ENCODE measurements around the gene RIBC1. TPM values are rescaled to one million over a fixed set of nuclear protein-coding genes. Genes with fewer than 3 reads are reported as not detected.

Gene RIBC1
- polyA plus RNA-seq, 2 of the 4 experiments (the other 2 are of a cell fraction) = 0.52 to 0.96 TPM

DNA sequence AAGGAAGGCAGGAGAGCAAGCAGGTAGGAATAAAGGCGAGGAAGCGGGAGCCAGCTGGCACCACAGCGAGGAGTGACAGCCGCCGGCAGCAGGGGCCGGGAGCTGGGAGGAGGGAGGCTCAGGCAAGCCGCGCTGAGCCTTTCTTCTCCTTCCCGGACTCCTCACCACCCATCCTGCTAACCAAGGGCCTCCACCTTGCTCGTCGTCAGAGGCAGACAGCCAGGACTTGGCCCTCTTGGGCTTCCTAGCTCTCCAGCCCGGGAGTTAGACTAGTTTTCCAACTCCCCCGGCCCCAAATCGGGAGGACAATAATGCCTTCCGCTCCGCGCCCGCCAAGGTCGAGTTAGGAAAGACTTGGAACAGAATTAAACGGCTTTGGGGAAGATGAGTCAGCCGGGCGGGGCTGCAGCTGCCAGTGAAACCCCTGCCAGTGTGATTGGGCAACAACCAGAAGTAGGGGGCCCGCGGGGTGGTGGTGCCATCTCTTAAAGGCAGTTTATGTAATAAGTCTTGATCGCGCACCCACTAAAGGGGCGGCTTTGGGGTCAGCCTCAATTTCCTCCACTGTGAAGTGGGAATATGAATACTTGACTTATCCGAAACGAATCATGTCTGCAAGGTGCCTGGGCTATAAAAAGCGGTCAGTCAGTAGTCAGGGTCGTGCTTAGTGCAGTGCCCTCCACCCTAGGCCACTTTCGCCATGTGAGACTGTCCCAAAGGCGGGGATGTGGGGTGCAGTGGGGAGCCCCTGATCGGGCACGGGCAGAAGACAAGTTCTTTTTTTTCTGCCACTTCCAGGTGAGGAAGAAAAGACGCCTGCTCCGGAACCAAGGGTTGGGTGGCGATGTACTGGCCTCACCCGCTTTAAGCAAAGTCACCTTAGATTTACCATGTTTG is 18.2 kb downstream of the RIBC1 start:
- TF ChIP-seq SREBF2 (IDR thresholded peaks at IDR 0.05) (no peak), JUNB (IDR thresholded peaks at IDR 0.05) (peak; percentile 19; the same call in 1 of the 2 replicates), JUN (IDR thresholded peaks at IDR 0.05) (peak; percentile 22 to 33; a peak in 2 of 5 replicates), NR3C1 (IDR thresholded peaks at IDR 0.05) (no peak), FOSL2 (IDR thresholded peaks at IDR 0.05) (no peak), FOSL2 (CRISPR knock-in tag; IDR thresholded peaks at IDR 0.05) (peak; percentile 62), CHD4 (IDR thresholded peaks at IDR 0.05; ENCODE audit: borderline replicate concordance) (no peak), CEBPB (IDR thresholded peaks at IDR 0.05) (peak; percentile 87 to 94)
- TF ChIP-seq, protein P1, sequence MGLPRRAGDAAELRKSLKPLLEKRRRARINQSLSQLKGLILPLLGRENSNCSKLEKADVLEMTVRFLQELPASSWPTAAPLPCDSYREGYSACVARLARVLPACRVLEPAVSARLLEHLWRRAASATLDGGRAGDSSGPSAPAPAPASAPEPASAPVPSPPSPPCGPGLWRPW (IDR thresholded peaks at IDR 0.05) = 0 out of 2 replicates have a peak, but pooled peaks have one; percentile 32
- TF ChIP-seq, protein P2, sequence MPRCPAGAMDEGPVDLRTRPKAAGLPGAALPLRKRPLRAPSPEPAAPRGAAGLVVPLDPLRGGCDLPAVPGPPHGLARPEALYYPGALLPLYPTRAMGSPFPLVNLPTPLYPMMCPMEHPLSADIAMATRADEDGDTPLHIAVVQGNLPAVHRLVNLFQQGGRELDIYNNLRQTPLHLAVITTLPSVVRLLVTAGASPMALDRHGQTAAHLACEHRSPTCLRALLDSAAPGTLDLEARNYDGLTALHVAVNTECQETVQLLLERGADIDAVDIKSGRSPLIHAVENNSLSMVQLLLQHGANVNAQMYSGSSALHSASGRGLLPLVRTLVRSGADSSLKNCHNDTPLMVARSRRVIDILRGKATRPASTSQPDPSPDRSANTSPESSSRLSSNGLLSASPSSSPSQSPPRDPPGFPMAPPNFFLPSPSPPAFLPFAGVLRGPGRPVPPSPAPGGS (IDR thresholded peaks at IDR 0.05) = peak; percentile 62; the same call in 2 of the 3 replicates
- peak overlapping the region; percentile 98 for H3K4me2 ChIP-seq
- peaks cover 11% of the 10 kb centered on the region for H3K4me1 ChIP-seq
- H3K4me3 ChIP-seq = peak overlapping the region; percentile 46
- peak overlapping the region; percentile 90 to 95 for H3K27ac ChIP-seq
- DNase-seq (ENCODE audit: low read depth in 1 of 2, low spot score in 1 of 2) (peak; percentile 37 to 48), FAIRE-seq (peak; percentile 73), ATAC-seq (peak; percentile 58 to 60)
- WGBS (ENCODE audit: missing lambda C conversion rate) = 3% methylated on average over 36 of the region's 39 CpGs
- H3K9me3 ChIP-seq = no peaks in the 10 kb centered on the region
- ChIA-PET POLR2A (interaction anchor here (1.0 to 2.4 kb wide), 2 partner anchors 19 to 128 kb away, joined by 3 to 11 read pairs; partner anchors contain the start of genes RIBC1 and SMC1A), CTCF (interaction anchor here (0.8 to 2.3 kb wide), 7 partner anchors 10 to 147 kb away, joined by 3 to 7 read pairs (median 3); no protein-coding TSS in a partner anchor)

DNA sequence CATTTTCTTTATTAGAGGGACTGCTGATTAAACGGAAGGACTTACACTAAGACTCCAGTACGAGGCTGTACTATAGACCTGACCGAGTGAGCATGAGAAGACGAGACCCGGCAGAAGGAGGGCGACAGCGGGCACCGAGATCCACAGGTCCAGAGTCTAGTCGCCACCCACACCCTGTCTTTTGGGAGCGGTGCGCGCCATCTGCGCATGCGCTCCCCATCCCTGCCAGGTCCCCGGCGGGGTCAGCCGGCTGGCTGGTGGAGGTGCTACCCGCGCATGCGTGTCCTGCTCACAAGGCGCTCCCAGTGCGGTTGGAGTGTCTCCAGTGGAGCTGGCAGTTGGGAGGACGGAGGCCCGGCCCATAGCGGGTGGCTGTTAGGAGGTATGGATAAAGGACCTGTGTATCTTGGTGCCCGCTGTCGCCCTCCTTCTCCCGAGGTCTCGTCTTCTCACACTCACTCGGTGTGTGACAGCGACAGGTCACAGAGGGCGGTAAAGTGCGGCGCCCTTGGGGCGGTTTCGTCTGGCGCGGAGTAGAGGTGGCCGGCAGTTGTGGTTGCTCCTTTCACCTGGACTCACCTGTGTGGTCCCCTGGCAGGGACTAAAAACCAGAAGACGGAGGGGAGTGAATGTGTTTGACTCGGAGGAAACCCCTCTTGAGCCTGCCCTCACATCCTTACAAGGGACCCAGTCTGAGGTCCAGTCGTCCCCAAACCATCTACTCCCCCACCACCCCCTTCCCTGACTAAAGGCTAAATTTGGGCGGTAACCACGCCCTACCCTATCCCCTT is 19.1 kb downstream of the RIBC1 start:
- H3K4me1 ChIP-seq = peaks cover 11% of the 10 kb centered on the region
- peak overlapping the region; percentile 98 for H3K4me2 ChIP-seq
- TF ChIP-seq RAD21 (conservative IDR thresholded peaks at IDR 0.05 in 1 of 2, IDR thresholded peaks at IDR 0.05 in 1 of 2) (no peak), NPAS2 (CRISPR knock-in tag; IDR thresholded peaks at IDR 0.05; ENCODE audit: borderline replicate concordance) (no peak), SREBF2 (IDR thresholded peaks at IDR 0.05) (no peak), MAZ (IDR thresholded peaks at IDR 0.05; ENCODE audit: borderline replicate concordance, low read depth, low read length) (no peak), CBX8 (IDR thresholded peaks at IDR 0.05) (no peak), RARB (CRISPR knock-in tag; IDR thresholded peaks at IDR 0.05) (no peak), EP300 (IDR thresholded peaks at IDR 0.05) (no peak), HOXB13 (CRISPR knock-in tag; IDR thresholded peaks at IDR 0.05; ENCODE audit: low read depth) (no peak), ZSCAN20 (CRISPR knock-in tag; IDR thresholded peaks at IDR 0.05) (no peak), EHF (CRISPR knock-in tag; IDR thresholded peaks at IDR 0.05) (no peak), POLR2AphosphoS2 (conservative IDR thresholded peaks at IDR 0.05; ENCODE audit: low read length) (no peak), POLR2A (IDR thresholded peaks at IDR 0.05; ENCODE audit: low read length) (peak; percentile 73), SMC3 (IDR thresholded peaks at IDR 0.05) (no peak), JUN (IDR thresholded peaks at IDR 0.05) (peak in 1 of 2 experiments; percentile 14; a peak in 1 of 5 replicates), CHD4 (IDR thresholded peaks at IDR 0.05; ENCODE audit: borderline replicate concordance) (no peak)
- TF ChIP-seq, protein P3, sequence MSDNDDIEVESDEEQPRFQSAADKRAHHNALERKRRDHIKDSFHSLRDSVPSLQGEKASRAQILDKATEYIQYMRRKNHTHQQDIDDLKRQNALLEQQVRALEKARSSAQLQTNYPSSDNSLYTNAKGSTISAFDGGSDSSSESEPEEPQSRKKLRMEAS (IDR thresholded peaks at IDR 0.05) = peak; percentile 25; the same call in 1 of the 2 replicates
- TF ChIP-seq, protein P4, sequence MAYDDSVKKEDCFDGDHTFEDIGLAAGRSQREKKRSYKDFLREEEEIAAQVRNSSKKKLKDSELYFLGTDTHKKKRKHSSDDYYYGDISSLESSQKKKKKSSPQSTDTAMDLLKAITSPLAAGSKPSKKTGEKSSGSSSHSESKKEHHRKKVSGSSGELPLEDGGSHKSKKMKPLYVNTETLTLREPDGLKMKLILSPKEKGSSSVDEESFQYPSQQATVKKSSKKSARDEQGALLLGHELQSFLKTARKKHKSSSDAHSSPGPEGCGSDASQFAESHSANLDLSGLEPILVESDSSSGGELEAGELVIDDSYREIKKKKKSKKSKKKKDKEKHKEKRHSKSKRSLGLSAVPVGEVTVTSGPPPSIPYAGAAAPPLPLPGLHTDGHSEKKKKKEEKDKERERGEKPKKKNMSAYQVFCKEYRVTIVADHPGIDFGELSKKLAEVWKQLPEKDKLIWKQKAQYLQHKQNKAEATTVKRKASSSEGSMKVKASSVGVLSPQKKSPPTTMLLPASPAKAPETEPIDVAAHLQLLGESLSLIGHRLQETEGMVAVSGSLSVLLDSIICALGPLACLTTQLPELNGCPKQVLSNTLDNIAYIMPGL (CRISPR knock-in tag; IDR thresholded peaks at IDR 0.05; ENCODE audit: borderline replicate concordance) = no peak
- 3% methylated on average over 15 of the region's 44 CpGs for WGBS (ENCODE audit: missing lambda C conversion rate)
- POLR2A ChIA-PET = interaction anchor here (0.5 to 2.4 kb wide), 2 partner anchors 19 to 33 kb away, joined by 4 to 11 read pairs; partner anchors contain the start of genes RIBC1 and SMC1A
- FAIRE-seq (peak; percentile 99), DNase-seq (ENCODE audit: low read depth in 1 of 2, low spot score in 1 of 2) (peak; percentile 91), ATAC-seq (peak; percentile 84 to 92)
- no peaks in the 10 kb centered on the region for H3K9me3 ChIP-seq
- peak overlapping the region; percentile 90 to 95 for H3K27ac ChIP-seq
- peak overlapping the region; percentile 46 for H3K4me3 ChIP-seq
- CTCF ChIA-PET = interaction anchor here (1.3 to 2.3 kb wide), 3 partner anchors 9 to 129 kb away, joined by 3 to 5 read pairs (median 3); no protein-coding TSS in a partner anchor

Data from A549 (cell line).